RKO (cell line): ENCODE results near the gene VTA1.
"Not testable (repeated sequence)": the region's sequence is repeated elsewhere in the genome, so short reads cannot be mapped to it uniquely, and the experiment has no call there.

Source experiments
- DNase-seq: peaks from one replicate; pipeline ENCODE4 v3.0.0-alpha.2; 2016; ENCODE audit warnings: low spot score

VTA1 gene, protein sequence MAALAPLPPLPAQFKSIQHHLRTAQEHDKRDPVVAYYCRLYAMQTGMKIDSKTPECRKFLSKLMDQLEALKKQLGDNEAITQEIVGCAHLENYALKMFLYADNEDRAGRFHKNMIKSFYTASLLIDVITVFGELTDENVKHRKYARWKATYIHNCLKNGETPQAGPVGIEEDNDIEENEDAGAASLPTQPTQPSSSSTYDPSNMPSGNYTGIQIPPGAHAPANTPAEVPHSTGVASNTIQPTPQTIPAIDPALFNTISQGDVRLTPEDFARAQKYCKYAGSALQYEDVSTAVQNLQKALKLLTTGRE

DNA sequence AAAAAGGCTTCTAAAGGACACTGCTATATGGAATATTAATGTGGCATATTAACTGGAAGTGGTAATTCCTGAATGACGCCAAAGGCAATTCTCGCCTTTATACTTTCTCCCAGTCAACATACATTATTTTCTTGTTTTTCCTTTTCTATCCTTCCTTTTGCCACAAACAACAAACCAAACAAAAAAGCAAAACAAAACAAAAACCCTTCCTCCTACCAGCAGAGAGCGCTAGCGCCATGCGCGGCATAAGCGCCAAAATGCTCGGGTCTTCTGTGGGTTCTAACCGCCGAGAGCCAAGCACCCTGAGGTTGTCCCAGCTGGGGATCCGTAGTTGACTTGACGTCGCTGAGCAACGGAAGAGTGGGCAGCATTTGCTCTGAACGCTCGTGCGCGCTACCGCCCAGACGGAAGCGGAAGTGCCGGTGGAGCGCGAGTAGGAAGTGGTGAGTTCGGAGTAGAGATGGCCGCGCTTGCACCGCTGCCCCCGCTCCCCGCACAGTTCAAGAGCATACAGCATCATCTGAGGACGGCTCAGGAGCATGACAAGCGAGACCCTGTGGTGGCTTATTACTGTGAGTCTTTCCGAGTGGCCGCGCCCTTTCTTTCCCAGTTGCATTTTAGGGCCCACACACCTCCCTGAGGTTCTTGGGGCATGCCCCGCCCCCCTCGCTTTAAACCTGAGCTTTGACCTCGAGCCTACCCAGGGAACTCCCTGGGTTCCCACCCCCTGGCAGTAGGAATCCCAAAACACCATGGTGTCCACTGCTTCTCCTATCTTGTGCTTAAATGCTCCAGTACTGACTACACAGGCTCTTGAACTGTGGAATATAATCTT, at the start of gene VTA1, which contains the start of gene NMBR:
Gene VTA1 (plus strand): TSS at position 436 of the 835 bp plus-strand sequence. CDS start 25 bp downstream, at position 461.
Gene NMBR (minus strand): TSS at position 295 of the 835 bp plus-strand sequence. CDS start 58,464 bp downstream, outside the sequence.
- DNase-seq = peak; percentile 99

DNA sequence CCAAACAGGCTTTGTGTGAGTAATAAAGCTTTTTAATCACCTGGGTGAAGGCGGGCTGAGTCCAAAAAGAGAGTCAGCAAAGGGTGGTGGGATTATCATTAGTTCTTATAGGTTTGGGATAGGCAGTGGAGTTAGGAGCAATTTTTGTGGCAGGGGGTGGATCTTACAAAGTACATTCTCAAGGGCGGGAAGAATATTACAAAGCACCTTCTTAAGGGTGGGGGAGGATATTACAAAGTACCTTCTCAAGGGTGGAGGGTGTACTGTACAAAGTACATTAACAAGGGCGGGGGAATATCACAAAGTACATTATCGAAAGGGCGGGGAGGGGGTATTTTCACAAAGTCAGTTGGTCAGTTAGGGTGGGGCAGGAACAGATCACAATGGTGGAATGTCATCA, 42.2 kb upstream of the VTA1 start:
- not testable (repeated sequence) for DNase-seq

DNA sequence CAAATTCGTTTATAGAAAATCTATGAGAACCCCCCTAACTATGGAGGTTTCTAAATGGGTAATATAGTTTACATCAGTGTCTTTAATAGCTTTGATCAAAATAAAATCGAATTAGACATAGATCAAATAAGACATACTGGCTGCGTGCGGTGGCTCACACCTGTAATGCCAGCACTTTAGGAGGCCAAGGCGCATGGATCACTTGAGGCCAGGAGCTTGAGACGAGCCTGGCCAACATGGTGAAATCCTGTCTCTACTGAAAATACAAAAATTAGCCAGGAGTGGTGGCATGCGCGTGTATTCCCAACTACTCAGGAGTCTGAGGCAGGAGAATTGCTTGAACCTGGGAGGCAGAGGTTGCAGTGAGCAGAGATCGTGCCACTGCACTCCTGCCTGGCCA, 36.2 kb upstream of the VTA1 start:
- not testable (repeated sequence) for DNase-seq

DNA sequence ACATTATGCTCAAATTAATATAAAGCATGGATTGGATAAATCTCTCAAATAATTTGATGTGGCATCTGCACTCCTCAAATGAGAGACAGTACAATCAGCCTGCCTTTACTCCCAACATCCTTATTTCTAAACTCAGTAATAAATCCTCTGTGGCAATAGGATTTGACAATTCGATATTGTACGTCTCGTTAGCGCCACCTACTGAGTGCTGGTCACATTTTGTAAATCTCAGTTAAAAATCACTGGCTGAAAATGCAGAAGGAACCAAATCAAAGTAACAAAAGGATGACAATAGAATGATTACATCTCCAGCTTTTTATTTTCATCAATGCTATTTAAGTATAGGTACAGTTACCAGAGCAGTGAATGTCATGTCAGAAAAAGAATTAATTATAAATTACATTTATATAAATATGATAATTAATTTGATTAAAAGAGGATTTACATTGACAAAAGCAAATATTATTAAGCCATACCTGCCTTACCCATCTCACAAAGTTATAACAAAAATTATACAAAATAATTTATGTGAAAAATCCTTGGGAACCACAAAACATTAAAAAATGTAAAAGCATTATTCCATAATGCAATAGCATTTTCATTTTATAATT, 34.5 kb upstream of the VTA1 start:
- DNase-seq = peak; percentile 80

DNA sequence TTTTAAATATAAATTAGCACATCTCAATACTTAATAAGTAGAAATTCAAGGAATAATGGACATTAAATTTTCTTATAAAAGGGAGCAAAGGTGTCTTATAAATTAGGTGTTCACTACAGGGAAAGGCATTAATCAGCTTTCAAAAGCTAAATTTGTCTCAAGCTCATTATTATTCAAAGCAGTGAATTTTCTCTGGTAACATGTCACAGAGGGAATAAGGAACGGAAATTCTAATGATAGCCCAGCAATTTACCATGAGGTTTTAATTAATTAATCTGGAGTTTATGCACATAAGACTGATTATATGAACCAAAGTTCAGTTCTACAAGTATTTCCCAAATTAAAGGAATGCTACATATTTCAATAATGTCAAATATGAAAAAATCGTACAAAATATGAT, 29.7 kb upstream of the VTA1 start:
- DNase-seq = no peak

DNA sequence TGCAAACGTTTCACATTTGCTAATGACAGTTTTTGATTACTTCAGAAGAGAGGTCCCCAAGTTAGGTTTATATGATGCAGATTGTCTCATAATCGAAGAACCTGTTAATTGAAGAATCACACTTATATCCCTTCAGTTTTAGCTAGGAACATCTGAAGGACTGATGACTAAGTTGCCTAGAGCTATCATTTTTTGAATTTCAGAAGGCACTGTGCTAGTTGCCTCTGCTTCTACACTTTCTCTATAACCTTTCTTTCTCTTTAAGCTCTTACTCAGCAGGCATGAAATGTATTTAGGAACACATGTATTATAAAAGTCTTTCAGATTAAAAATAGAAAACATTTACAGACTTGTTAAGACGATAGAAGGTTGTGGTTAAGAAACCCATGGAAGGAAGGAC, 28.7 kb upstream of the VTA1 start:
- DNase-seq = no peak

DNA sequence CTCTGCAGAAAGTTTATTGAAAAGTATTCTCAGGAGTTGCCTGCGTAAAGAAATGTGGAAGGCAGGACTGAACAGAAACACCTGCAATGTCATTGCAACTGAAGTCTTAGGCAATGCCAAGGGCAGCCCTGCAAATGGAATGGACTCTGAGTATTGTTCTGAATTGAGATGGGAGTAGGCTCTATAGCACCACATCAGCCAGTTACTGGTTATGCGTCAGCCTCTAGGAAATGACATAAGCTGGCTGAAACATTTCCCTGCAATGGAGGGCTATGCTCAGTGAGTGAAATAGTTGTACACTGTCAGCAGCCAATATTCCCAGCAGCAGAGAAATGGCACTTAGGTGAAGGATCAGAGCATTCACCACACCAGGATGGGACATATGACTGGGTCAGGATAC, 28.1 kb upstream of the VTA1 start:
- DNase-seq = peak; percentile 33

DNA sequence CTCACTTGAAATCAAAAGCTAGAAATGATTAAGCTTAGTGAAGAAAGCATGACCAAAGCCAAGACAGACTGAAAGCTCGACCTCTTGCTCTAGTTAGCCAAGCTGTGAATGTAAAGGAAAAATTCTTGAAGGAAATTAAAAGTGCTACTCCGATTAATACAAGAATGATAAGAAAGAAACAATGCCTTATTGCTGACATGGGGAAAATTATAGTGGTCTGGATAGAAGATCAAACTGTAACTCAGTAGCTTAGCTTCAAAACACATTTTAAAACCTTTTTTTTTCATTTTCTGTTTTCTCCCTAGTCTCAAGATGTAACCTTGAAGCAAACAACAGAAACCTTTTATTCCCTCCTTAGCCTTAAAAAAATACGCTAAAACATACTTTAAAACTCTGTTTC, 25.7 kb upstream of the VTA1 start:
- no peak for DNase-seq

DNA sequence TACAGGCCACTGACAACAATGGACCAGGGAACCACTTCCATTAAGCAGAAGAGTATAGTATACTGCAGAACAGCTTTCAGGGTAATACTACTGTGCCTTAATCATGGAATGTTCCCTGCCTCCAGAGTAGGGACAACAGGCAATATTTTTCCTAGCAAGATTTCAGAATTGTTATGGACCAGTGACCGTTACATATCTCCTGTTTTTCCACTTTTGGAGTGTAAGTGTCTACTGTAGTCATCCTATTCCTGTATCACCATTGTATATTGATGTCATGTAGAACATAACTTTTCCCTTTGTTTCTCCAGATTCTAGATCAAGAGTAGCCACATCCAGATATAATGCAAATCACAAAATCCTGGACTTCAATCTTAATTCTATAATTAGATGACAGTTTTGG, 16.2 kb upstream of the VTA1 start:
- no peak for DNase-seq

DNA sequence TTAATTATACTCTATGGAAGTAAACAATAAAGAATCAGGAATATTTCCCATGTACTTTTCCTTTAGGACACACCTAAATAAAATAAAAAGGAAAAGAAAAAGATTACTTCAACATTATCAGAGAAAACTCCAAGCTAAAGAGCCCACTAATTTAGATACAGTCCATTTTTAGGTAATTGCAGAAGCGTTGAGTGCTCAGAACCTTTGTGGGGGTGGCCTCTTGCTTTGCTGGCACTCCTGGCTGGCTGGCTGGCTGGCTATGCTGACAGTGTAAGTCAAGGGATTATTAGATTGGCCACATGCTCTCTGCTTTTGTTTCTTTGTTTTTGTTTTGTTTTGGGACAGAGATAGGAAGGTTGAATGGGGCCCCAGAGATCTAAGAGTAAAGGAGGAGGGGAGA, 14.4 kb upstream of the VTA1 start, which contains the start of gene GJE1:
Gene GJE1 (plus strand): TSS at position 301 of the 400 bp plus-strand sequence. CDS start 234 bp downstream, outside the sequence.
- no peak for DNase-seq

DNA sequence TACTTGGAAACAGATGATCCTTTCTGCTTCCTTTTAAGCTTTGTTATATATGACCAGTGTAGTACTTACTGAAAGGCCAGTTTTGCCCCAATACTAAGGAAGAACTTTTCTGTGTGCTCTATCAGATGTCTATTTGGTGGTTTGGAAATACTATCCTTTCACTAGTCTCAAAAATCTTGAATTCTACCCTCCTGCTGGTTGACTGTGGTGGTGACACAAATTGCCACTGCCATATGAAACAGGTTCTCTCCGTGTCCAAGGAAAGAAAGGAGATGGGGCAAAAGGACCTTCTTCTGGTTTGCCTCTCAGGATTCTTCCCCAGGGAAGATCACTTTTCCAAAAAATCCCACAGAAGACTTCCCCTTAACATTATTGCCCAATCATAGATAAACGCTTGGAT, 8.2 kb upstream of the VTA1 start:
- DNase-seq = no peak

DNA sequence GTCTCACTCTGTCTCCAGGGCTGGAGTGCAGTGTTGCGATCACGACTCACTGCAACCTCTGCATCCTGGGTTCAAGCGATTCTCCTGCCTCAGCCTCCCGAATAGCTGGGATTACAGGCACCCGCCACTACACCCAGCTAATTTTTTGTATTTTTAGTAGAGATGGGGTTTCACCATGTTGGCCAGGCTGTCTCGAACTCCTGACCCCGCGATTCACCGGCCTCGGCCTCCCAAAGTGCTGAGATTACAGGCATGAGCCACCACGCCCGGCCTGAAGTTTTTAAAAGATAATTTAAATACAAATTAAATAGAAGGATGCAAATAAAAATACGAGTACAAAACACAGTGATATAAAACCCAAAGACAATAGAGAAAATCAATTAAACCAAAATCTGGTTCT, 5.5 kb upstream of the VTA1 start:
- not testable (repeated sequence) for DNase-seq

DNA sequence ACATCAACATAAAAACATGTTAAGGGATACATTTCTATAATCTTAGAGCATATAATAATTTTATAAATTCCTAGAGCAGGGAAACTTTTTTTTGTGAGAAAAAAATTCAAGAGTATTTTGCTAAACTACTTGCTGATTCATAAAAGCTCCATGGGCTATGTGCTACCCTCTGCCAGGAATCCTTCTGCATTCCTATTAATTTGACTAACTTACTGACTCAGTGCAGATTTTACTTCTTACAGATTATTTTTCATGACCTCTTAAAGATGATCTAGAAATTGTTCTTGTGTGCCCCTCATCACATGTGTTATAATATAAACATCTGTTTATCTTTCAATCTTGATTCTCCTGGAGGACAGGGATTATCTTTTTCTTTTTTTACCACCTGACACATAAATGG, 5.7 kb downstream of the VTA1 start:
- peak; percentile 40 for DNase-seq

DNA sequence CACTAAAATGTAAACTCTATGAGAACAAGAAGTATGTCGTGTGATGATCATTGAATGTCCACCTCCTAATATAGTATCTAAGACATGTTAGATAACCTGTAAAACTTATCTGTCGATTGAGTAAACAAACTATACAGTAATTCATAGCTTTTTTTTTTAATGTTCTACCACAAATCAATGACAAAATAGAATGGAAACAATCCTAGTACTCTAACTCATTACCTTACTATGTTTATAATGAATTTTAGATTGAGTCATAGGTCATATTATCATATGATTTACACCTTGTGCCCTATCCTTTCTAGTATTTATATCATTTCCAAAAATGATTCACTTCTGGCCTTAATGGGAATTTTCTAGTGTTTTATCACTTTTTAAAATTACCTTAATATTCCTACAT, 6.1 kb downstream of the VTA1 start:
- no peak for DNase-seq

DNA sequence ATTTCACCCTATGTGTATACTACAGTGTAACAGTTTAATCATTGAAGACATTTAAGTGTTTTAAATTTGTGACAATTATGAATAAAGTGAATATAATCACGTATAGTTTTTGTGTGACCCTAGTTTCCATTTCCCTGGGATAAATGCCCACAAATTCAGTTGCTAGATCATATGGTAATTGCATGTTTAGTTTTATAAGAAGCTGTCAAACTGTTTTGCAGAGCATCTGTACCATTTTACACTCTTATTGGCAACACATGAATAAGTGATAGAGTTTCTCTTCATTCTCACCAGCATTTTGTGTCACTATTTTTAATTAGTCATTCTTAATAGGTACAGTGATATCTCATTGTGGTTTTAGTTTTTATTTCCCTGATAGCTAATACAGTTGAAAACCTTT, 7.3 kb downstream of the VTA1 start:
- DNase-seq = no peak

DNA sequence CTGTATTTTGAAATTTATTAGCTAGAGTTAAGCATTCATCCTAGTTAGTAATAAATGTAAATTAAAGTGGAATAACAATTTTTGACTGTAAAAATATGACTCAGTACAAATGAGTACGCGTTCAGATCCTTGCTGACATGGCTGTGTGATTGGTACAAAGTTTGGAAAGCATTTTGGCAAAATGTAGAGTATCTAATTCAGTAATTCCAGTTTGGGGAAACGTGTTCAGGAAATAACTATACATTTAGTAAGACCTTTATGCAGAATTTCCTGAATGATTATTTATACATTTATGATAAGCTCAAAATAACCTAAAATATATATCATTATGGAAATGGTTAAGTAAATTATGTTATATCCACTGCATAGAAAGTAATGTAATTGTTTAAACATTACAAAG, 8.0 kb downstream of the VTA1 start:
- DNase-seq = no peak

DNA sequence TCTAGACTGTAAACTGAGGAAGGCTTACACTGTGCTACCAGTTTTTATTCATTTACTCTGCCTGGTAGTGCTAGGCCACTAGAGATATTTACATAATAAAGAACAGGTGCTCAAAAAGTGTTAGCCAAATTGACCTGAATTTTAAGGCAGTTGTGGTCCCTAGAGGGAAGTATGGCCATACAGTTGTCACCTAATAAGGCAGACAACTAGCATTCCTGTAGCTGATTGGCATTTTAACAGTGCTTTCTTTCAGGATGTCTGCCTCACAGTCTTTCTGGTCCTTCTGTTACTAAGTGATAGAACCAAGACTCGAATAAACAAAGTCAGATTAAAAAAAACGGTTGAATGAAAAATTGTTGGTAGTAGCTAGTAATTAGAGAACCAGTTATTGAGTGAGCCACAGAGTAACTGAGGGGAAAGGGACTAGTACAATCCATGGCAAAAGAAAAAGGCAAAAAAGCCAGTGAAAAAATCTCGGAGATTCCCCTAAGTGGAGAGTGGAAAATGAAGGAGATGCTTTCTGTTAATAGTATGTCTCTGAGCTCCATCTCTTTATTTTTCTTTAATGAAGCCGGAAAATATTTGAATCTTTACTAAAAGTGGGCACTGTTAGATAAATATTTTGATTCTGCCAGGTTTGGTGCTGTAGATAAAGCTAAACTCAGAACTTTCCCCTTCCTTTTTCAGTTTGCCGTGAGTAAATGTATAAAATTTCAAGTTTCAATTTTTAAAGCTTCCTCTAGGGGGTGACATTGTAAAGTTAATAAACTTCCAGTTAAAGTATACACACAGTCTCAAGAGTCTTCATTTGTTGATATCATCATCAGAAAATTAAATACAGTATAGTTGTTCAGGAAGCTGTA, 9.1 kb downstream of the VTA1 start:
- DNase-seq = peak; percentile 35

DNA sequence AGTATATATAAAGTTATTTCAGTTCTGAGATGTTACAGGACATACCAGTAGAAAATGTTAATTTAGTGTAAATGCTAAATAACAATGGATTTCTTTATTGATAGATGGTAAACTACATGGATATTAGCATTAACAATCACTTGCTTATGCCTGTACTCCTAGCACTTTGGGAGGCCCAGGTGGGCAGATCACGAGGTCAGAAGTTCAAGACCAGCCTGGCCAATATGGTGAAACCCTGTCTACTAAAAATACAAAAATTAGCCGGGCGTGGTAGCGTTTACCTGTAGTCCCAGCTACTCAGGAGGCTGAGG, 9.7 kb downstream of the VTA1 start:
- DNase-seq = not testable (repeated sequence)

DNA sequence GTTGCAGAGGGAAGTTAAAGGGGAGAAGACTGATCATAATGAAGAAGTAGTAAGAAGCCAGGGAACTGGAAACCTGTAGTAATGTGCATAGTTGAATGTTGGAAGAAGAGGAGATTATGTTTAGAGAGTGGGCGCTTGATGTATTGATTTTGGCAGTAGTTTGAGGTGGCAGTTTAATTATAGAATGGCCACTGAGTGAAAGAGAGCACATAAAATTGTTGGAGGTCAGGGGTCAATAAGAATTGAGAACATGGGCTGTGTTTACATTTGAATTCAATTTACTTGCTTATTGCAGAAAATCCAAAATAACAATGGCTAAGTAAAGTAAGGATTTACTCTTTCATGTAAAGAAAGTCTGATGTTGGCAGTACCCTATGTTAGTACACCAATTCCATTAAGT, 15.7 kb downstream of the VTA1 start:
- DNase-seq = no peak

DNA sequence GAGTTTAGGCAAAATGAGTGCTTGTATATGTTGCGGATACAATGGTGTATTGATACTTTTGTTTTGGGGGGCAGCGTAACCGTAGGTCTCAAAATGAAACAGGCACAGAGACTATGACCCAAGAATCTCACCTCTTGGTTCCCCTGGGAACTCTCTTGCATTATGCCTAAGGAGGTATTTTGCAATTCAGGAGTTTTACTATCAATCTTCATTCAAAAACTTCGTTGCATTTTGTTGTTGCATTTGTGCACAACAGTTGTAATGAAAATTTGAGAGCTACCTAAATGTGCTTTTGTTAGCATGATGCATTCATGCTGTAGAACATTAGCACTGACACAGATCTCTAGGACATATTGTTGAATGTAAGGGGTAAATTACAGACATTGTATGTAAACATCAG, 18.2 kb downstream of the VTA1 start:
- DNase-seq = no peak

DNA sequence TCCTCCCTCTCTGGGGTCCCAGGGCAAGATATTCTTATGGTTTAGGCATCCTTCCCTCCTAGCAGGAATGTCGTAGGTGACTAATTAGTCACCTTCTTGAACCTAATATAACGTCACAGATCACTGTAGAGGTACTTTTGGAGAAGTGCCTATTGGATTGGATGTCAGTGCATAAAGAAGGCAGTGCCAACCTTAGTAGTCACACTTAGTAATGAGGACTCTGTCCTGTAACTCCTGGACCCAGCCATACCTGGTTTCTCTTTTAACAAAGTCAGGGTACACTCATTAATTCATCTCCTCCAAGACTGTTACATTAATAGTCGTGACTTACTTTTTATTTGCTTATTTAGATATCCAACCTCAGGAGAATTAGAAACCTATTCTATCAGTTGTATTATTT, 20.0 kb downstream of the VTA1 start:
- no peak for DNase-seq

DNA sequence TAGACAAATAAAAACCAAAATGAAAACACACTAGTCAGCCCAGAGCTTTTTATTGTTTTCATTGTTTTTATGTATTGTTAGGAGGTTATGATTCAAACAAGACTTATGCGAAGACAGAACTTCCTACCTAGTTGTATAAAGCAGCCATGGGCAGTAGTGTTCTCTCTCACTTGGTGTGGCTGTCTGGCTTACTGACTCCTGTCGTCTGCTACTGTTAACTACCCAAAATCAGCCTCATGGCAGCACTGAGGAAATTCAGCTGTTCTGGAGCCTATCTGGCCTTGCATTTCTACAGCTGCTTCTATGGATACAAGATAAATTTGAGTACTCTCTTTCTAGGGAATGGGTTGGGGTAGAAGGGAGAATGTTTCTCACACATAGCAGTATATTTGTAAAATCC, 20.4 kb downstream of the VTA1 start:
- DNase-seq = no peak
